NCI-H1694 treated with DMSO at 0.1 percent for 48 hours (cell line): ENCODE data around the gene AFF3.

Experiments
- DNase-seq: peaks from one replicate; lab custom pipeline; 2025; lab: John Stamatoyannopoulos, UW

Gene AFF3

GRCh38 chr2:99700482-99701398, 441.6 kb downstream of the AFF3 start:
- no peak for DNase-seq

- no peak for DNase-seq
Observed at GRCh38 chr2:99698896-99699295, 443.5 kb downstream of the AFF3 start.

GRCh38 chr2:99697811-99698568, 444.4 kb downstream of the AFF3 start:
- DNase-seq = no peak

GRCh38 chr2:99695944-99696253, 446.5 kb downstream of the AFF3 start:
- DNase-seq = no peak

- DNase-seq = no peak
Observed at GRCh38 chr2:99695130-99695943, 447.1 kb downstream of the AFF3 start.

GRCh38 chr2:99694331-99694730, 448.1 kb downstream of the AFF3 start:
- DNase-seq = no peak

- DNase-seq = no peak
Observed at GRCh38 chr2:99692785-99693184, 449.6 kb downstream of the AFF3 start.

GRCh38 chr2:99691926-99692325, 450.5 kb downstream of the AFF3 start:
- no peak for DNase-seq

GRCh38 chr2:99689145-99689742, 453.1 kb downstream of the AFF3 start:
- no peak for DNase-seq

- no peak for DNase-seq
Observed at GRCh38 chr2:99688699-99689098, 453.7 kb downstream of the AFF3 start.

- peak; percentile 3 for DNase-seq
Observed at GRCh38 chr2:99682275-99683060, 459.9 kb downstream of the AFF3 start.

- no peak for DNase-seq
Observed at GRCh38 chr2:99680946-99681345, 461.4 kb downstream of the AFF3 start.

GRCh38 chr2:99679518-99679917, 462.9 kb downstream of the AFF3 start:
- no peak for DNase-seq

- no peak for DNase-seq
Observed at GRCh38 chr2:99678625-99679024, 463.8 kb downstream of the AFF3 start.

- DNase-seq = no peak
Observed at GRCh38 chr2:99677814-99678213, 464.6 kb downstream of the AFF3 start.

- DNase-seq = no peak
Observed at GRCh38 chr2:99675130-99675661, 467.2 kb downstream of the AFF3 start.

GRCh38 chr2:99674090-99674489, 468.3 kb downstream of the AFF3 start:
- no peak for DNase-seq

- DNase-seq = no peak
Observed at GRCh38 chr2:99672766-99673350, 469.5 kb downstream of the AFF3 start.

- DNase-seq = no peak
Observed at GRCh38 chr2:99670768-99671734, 471.3 kb downstream of the AFF3 start.
